Caco-2 (cell line): ENCODE data around the gene PDE3B. TPM values are rescaled to one million over a fixed set of nuclear protein-coding genes. Genes with fewer than 3 reads are reported as not detected.

ENCODE experiments used
- BruUV-seq: library from RNA; stranded (reverse); fragments of 400-500 nt; replicated peaks from 2 replicates; lab custom pipeline; 2021; lab: Mats Ljungman, UMichigan
- CTCF ChIA-PET: fragments of 300-600 bp; sonication (Branson Sonifier 250); formaldehyde crosslinking; loops from one replicate; lab custom pipeline; 2022; ENCODE audit warnings: antibody characterized with exemption; lab: Charles Lee
- POLR2A ChIA-PET: fragments of 300-600 bp; sonication (Branson Sonifier 250); formaldehyde crosslinking; loops from one replicate; lab custom pipeline; 2022; ENCODE audit warnings: antibody characterized with exemption; lab: Charles Lee
- DNase-seq, 2 experiments: peaks; one replicate each; pipeline versions ENCODE4 v3.0.0 to v3.0.0-alpha.2; 2020 to 2022
- H3K27me3 ChIP-seq: replicated peaks from 2 replicates; pipeline ENCODE4 v1.6.0; 2011; ENCODE audit warnings: low read length; ENCODE audit not compliant: control insufficient read depth, insufficient read depth
- H3K36me3 ChIP-seq: 2 replicates; pipeline ENCODE4 v1.5.1; 2011; ENCODE audit warnings: low read length; ENCODE audit not compliant: control insufficient read depth, insufficient read depth
- H3K4me1 ChIP-seq: fragments of 250-450 bp; sonication (Bioruptor Pico); 2 replicates; pipeline ENCODE4 v1.5.1; 2020; ENCODE audit warnings: mild to moderate bottlenecking
- H3K4me3 ChIP-seq: 2 replicates; pipeline ENCODE4 v1.5.1; 2011; ENCODE audit warnings: low read depth, mild to moderate bottlenecking, control low read depth, low read length
- H3K9me3 ChIP-seq: fragments of 250-450 bp; sonication (Bioruptor Pico); 2 replicates; pipeline ENCODE4 v1.5.1; 2020; ENCODE audit warnings: mild to moderate bottlenecking, moderate library complexity
- H3K27ac Mint-ChIP-seq: one replicate; pipeline ENCODE4 v1.8.0; 2022; ENCODE audit warnings: mixed read lengths; ENCODE audit not compliant: unreplicated experiment
- H3K27me3 Mint-ChIP-seq: one replicate; pipeline ENCODE4 v1.8.0; 2022; ENCODE audit warnings: mixed read lengths; ENCODE audit not compliant: insufficient read depth, unreplicated experiment
- H3K36me3 Mint-ChIP-seq: one replicate; pipeline ENCODE4 v1.8.0; 2022; ENCODE audit warnings: mild to moderate bottlenecking, mixed read lengths; ENCODE audit not compliant: insufficient read depth, unreplicated experiment
- H3K4me1 Mint-ChIP-seq: one replicate; pipeline ENCODE4 v1.8.0; 2022; ENCODE audit warnings: low read depth, mixed read lengths; ENCODE audit not compliant: unreplicated experiment
- H3K4me3 Mint-ChIP-seq: one replicate; pipeline ENCODE4 v1.8.0; 2022; ENCODE audit warnings: mild to moderate bottlenecking, moderate library complexity, mixed read lengths; ENCODE audit not compliant: unreplicated experiment
- H3K9me3 Mint-ChIP-seq: one replicate; pipeline ENCODE4 v1.8.0; 2022; ENCODE audit warnings: mixed read lengths; ENCODE audit not compliant: unreplicated experiment
- intact Hi-C: fragments of 100-400 bp; cut with micrococcal nuclease; formaldehyde crosslinking; loops from one replicate; pipeline ENCODE4 v1.10.0; 2022; ENCODE audit not compliant: unreplicated experiment
- total RNA-seq: library from RNA; stranded (reverse); gene quantifications from 2 replicates; pipeline ENCODE4 v1.2.3, GENCODE V29; 2022
- TF ChIP-seq, protein P1 (sequence below), 2 experiments: fragments of 200-600 bp in 1 of 2; IDR thresholded peaks; 1 replicate in 1 of 2; 2 replicates in 1 of 2; pipeline versions ENCODE4 v1.5.1 to v1.8.0; 2011 to 2022; ENCODE audit warnings: antibody characterized with exemption in 1 of 2, control low read depth in 1 of 2, inconsistent platforms in 1 of 2, low read depth in 1 of 2, low read length in 1 of 2, mild to moderate bottlenecking in 1 of 2, moderate library complexity in 1 of 2; ENCODE audit not compliant: insufficient read depth in 1 of 2, severe bottlenecking in 1 of 2, unreplicated experiment in 1 of 2

PDE3B gene
- total RNA-seq, 1 experiment from 2014 or later: 21.8 TPM

DNA sequence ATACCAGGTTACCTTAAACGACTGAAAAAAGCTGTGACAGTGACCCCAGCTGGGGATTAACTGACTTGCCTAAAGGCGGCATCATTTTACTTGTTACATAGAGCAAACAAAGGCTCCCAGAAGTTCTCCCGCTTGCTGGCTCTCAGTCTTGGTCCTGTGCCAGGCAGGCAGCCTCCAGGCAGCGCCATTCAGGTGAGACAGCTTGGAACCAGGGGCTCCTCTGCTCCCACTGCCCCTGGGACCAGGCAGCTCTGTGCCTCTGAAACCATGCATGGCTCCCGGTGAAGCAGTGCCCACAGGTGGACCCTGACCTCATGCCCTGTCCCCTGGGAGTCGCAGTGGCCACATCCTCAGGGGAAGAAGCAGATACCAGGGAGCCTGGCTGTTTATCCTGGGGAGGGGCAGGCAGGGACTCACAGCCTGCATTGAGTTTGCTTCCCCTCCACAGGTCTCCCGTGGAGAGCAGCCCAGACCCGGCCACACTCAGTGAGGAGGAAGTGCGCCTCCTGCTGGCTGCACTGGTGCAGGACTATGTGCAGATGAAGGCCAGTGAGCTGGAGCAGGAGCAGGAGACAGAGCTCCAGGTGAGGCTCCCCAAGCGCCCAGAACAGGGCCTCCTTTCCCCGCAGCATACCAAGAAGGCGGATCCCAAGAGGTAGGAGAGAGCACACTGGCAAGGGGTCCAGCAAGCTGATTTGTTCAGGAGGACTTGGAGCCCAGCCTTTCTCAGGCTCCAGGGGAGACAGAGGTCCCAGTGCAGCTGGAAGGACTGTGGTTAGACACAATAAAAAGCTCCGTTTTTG is 264.0 kb downstream of the PDE3B start:
- peaks cover 12% of the 10 kb centered on the region for H3K4me1 Mint-ChIP-seq
- BruUV-seq: no TSS peak
- ChIA-PET POLR2A (interaction anchor here (1.4 kb wide), 1 partner anchor 16 kb away, joined by 8 read pairs; the partner anchor contains the start of gene CYP2R1), CTCF (interaction anchor here (0.6 to 4.1 kb wide), 36 partner anchors 12 to 654 kb away, joined by 3 to 156 read pairs (median 5); partner anchors contain the start of genes CALCB, CYP2R1 and PDE3B)
- H3K27me3 Mint-ChIP-seq: no peaks in the 10 kb centered on the region
- Histone ChIP-seq H3K4me3 (no peak overlapping the region), H3K4me1 (peaks cover 6% of the 10 kb centered on the region; the same call in 1 of the 2 replicates), H3K27me3 (no peaks in the 10 kb centered on the region), H3K36me3 (no peaks in the 10 kb centered on the region), H3K9me3 (no peaks in the 10 kb centered on the region)
- no peak overlapping the region for H3K27ac Mint-ChIP-seq
- H3K9me3 Mint-ChIP-seq: no peaks in the 10 kb centered on the region
- H3K36me3 Mint-ChIP-seq: no peaks in the 10 kb centered on the region
- peak; percentile 74 to 80 for DNase-seq
- intact Hi-C loops: loop anchor here (1.0 to 2.0 kb wide), 7 partner anchors 67 to 370 kb away; no protein-coding TSS in a partner anchor
- TF ChIP-seq, protein P1, sequence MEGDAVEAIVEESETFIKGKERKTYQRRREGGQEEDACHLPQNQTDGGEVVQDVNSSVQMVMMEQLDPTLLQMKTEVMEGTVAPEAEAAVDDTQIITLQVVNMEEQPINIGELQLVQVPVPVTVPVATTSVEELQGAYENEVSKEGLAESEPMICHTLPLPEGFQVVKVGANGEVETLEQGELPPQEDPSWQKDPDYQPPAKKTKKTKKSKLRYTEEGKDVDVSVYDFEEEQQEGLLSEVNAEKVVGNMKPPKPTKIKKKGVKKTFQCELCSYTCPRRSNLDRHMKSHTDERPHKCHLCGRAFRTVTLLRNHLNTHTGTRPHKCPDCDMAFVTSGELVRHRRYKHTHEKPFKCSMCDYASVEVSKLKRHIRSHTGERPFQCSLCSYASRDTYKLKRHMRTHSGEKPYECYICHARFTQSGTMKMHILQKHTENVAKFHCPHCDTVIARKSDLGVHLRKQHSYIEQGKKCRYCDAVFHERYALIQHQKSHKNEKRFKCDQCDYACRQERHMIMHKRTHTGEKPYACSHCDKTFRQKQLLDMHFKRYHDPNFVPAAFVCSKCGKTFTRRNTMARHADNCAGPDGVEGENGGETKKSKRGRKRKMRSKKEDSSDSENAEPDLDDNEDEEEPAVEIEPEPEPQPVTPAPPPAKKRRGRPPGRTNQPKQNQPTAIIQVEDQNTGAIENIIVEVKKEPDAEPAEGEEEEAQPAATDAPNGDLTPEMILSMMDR (IDR thresholded peaks at IDR 0.05; ENCODE audit: insufficient read depth in 1 of 2, low read depth in 1 of 2, low read length in 1 of 2, severe bottlenecking in 1 of 2, unreplicated experiment in 1 of 2): peak; percentile 68 to 79
- peak overlapping the region; percentile 67 for H3K4me3 Mint-ChIP-seq

DNA sequence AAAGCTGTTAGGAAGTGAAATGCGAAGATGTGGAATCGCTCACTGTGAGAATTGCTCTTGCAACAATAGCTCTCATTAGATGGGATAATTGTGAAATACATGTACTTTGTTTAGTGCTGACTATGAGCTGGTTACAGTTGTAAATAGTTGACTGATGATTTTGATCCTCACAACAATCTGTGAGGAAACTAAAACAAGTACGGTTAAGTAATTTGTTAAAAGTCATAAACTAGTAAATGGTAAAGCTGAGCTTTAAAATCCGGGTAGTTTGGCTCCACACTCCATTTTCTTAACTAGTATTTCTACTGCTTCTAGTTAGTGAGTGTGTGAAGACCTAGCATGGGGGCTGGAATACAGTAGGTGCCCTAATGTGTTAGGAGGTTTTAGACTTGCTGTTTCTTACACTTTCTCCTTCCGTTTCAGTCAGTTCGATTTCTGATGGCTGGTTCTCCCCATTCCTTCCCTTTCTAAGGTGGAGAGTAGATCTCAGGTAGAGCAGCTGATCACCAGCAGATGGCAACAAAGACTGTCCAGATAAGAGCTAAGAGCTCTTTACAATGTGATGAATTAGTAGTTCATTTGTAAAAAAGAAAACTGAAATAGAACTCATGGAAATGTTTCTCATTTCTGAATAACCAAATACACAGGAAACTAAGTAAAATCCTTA is 264.7 kb downstream of the PDE3B start:
- Mint-ChIP-seq H3K9me3 (no peaks in the 10 kb centered on the region), H3K4me1 (peaks cover 12% of the 10 kb centered on the region), H3K4me3 (peak overlapping the region; percentile 67), H3K36me3 (no peaks in the 10 kb centered on the region), H3K27ac (no peak overlapping the region), H3K27me3 (no peaks in the 10 kb centered on the region)
- ChIA-PET POLR2A (interaction anchor here (1.4 kb wide), 1 partner anchor 17 kb away, joined by 8 read pairs; the partner anchor contains the start of gene CYP2R1), CTCF (interaction anchor here (0.6 to 4.1 kb wide), 39 partner anchors 12 to 655 kb away, joined by 3 to 156 read pairs (median 4); partner anchors contain the start of genes CALCB, CYP2R1 and PDE3B)
- BruUV-seq: no TSS peak
- DNase-seq: peak; percentile 61 to 66
- Histone ChIP-seq H3K4me1 (peaks cover 6% of the 10 kb centered on the region; the same call in 1 of the 2 replicates), H3K9me3 (no peaks in the 10 kb centered on the region), H3K36me3 (no peaks in the 10 kb centered on the region), H3K27me3 (no peaks in the 10 kb centered on the region), H3K4me3 (no peak overlapping the region)
- TF ChIP-seq, protein P1 (IDR thresholded peaks at IDR 0.05; ENCODE audit: insufficient read depth in 1 of 2, low read depth in 1 of 2, low read length in 1 of 2, severe bottlenecking in 1 of 2, unreplicated experiment in 1 of 2): peak; percentile 55 to 83
- intact Hi-C loops: loop anchor here (1.0 to 2.0 kb wide), 6 partner anchors 66 to 371 kb away; no protein-coding TSS in a partner anchor

DNA sequence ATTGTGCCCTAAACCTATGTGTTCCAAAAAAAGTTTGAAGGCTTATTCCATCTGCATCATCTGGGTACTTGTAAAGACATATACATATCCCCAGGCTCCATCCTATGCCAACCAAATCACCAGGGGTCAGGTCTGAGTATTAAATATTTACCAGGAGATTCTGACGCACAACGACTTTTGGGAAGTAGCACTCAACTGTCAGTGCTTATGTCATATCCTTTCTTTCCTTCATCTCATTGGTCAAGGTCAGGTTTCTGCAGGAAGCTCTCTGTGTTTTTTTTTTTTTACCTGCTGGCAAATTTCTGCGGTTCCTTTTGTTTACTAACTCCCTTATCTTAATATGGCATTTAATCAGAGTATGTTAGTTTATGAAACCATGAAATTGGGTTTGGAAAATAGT is 270.9 kb downstream of the PDE3B start:
- no peak for DNase-seq
- Histone ChIP-seq H3K36me3 (no peaks in the 10 kb centered on the region), H3K4me3 (no peak overlapping the region), H3K4me1 (peaks cover 2% of the 10 kb centered on the region; the same call in 1 of the 2 replicates), H3K27me3 (no peaks in the 10 kb centered on the region), H3K9me3 (peaks cover 6% of the 10 kb centered on the region; the same call in 1 of the 2 replicates)
- no TSS peak for BruUV-seq
- TF ChIP-seq, protein P1 (IDR thresholded peaks at IDR 0.05; ENCODE audit: insufficient read depth in 1 of 2, low read depth in 1 of 2, low read length in 1 of 2, severe bottlenecking in 1 of 2, unreplicated experiment in 1 of 2): no peak
- ChIA-PET POLR2A (no interaction called here), CTCF (no interaction called here)
- no peak overlapping the region for H3K4me3 Mint-ChIP-seq
- peaks cover 5% of the 10 kb centered on the region for H3K4me1 Mint-ChIP-seq
- no peaks in the 10 kb centered on the region for H3K36me3 Mint-ChIP-seq
- H3K9me3 Mint-ChIP-seq: peaks cover 13% of the 10 kb centered on the region
- H3K27me3 Mint-ChIP-seq: peaks cover 3% of the 10 kb centered on the region
- no peak overlapping the region for H3K27ac Mint-ChIP-seq
- intact Hi-C loops: no loop called here
